HG03135 (cell line): Measurements from ENCODE around the gene APBB1.

Experiments used
- ATAC-seq: cut with Tn5 transposase; IDR thresholded peaks from one replicate; pipeline ENCODE4 v1.9.1; 2021; ENCODE audit warnings: mild to moderate bottlenecking, moderate library complexity; ENCODE audit not compliant: unreplicated experiment

The APBB1 gene

GRCh38 chr11:6419009-6419631 lies at the start of gene APBB1:
TSS of gene APBB1 (minus strand) at chr11:6419094. CDS start at chr11:6411347, 7,747 bp downstream.
- peak; percentile 54 for ATAC-seq

- no peak for ATAC-seq
Observed at GRCh38 chr11:6459099-6459450, 40.2 kb upstream of the APBB1 start.

- ATAC-seq = no peak
Observed at GRCh38 chr11:6458352-6459098, 39.6 kb upstream of the APBB1 start.

- no peak for ATAC-seq
Observed at GRCh38 chr11:6457581-6458320, 38.9 kb upstream of the APBB1 start.

GRCh38 chr11:6456361-6457073 lies 37.6 kb upstream of the APBB1 start:
- ATAC-seq = no peak

GRCh38 chr11:6455070-6455469 lies 36.2 kb upstream of the APBB1 start:
- ATAC-seq = no peak

GRCh38 chr11:6453152-6453551 lies 34.3 kb upstream of the APBB1 start:
- no peak for ATAC-seq

- no peak for ATAC-seq
Observed at GRCh38 chr11:6452219-6452618, 33.3 kb upstream of the APBB1 start.

GRCh38 chr11:6448574-6448973 lies 29.7 kb upstream of the APBB1 start:
- no peak for ATAC-seq

- ATAC-seq = peak; percentile 77
Observed at GRCh38 chr11:6443269-6444003, 24.5 kb upstream of the APBB1 start.

GRCh38 chr11:6442441-6442840 lies 23.5 kb upstream of the APBB1 start:
- ATAC-seq = no peak

- no peak for ATAC-seq
Observed at GRCh38 chr11:6440906-6441358, 22.0 kb upstream of the APBB1 start, which contains the start of gene HPX. TSS of gene HPX (minus strand) at chr11:6440987. CDS start at chr11:6440963, 24 bp downstream.

- ATAC-seq = no peak
Observed at GRCh38 chr11:6438979-6439571, 20.2 kb upstream of the APBB1 start.

GRCh38 chr11:6437993-6438392 lies 19.1 kb upstream of the APBB1 start:
- no peak for ATAC-seq

- ATAC-seq = no peak
Observed at GRCh38 chr11:6437423-6437822, 18.5 kb upstream of the APBB1 start.

- ATAC-seq = no peak
Observed at GRCh38 chr11:6433998-6434660, 15.2 kb upstream of the APBB1 start.

- no peak for ATAC-seq
Observed at GRCh38 chr11:6431861-6432260, 13.0 kb upstream of the APBB1 start.

- ATAC-seq = no peak
Observed at GRCh38 chr11:6427516-6427915, 8.6 kb upstream of the APBB1 start.

- ATAC-seq = no peak
Observed at GRCh38 chr11:6420677-6421076, 1.8 kb upstream of the APBB1 start.
